Stimulated activated naive CD8-positive, alpha-beta T cell treated with anti-CD3 and anti-CD28 coated beads, Interleukin-15, Interleukin-2, amounts not matched to agents 100 U/mL and 50 U/mL, for 24 hours (primary cell): ENCODE data around the gene DIP2B.
"Not testable (repeated sequence)": the region's sequence is repeated elsewhere in the genome, so short reads cannot be mapped to it uniquely, and the experiment has no call there.

ENCODE experiments used
- ATAC-seq: fragments of 150-1000 bp; cut with Tn5 transposase; one replicate; pipeline ENCODE4 v1.10.0; 2021
- DNase-seq: peaks from one replicate; pipeline ENCODE4 v3.0.0; 2021

The DIP2B gene

GRCh38 chr12:50520416-50521207, 15.8 kb downstream of the DIP2B start:
- no peak for DNase-seq
- ATAC-seq: no peak

DNA sequence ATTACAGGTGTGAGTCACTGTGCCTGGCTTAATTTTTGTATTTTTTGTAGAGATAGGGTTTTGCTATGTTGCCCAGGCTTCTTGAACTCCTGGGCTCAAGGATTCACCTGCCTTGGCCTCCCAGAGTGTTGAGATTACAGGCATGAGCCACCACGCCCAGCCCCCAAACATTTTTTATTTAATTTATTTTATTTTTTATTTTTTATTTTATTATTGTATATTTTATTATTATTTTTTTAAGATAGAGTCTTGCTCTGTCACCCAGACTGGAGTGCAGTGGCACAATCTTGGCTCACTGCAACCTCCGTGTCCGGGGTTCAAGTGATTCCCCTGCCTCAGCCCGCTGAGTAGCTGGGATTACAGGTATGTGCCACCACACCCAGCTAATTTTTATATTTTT, 17.0 kb downstream of the DIP2B start:
- ATAC-seq, DNase-seq: not testable (repeated sequence)

DNA sequence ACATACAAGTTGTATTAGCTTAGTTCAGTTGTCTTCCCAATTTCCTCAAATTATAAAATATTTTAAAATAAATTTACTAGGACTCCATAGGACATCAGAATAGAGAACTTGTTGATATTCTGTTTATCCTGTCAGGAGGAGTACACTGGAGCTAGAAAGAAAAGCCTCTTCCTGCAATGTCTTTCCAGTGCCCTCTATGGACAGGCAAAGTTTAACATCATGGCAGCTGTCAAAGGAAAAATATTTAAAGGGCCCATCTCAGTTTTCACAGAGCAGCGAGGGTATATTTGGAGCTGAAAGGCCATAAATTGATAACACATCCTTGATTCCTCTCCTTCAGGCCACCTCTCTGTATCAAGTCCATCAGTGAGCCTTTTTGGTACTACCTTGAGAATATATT, 19.0 kb downstream of the DIP2B start:
- ATAC-seq (no peak), DNase-seq (no peak)

DNA sequence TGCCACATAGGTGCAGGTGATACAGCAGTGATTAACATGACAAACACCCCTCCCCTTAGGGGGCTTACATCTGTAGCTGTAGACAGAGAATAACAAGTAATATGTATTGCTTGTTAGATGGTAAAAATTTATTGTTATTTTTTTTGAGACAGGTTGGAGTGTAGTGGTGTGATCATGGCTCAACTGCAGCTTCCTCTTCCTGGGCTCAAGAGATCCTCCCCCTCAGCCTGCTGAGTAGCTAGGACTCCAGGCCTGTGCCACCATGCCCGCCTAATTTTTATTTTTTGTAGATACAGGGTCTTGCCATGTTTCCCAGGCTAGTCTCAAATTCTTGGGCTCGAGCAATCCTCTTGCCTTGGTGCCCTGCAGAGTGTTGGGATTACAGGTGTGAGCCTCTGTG, 19.8 kb downstream of the DIP2B start:
- ATAC-seq: no peak
- no peak for DNase-seq

GRCh38 chr12:50525422-50525821, 20.6 kb downstream of the DIP2B start:
- ATAC-seq (no peak), DNase-seq (no peak)

DNA sequence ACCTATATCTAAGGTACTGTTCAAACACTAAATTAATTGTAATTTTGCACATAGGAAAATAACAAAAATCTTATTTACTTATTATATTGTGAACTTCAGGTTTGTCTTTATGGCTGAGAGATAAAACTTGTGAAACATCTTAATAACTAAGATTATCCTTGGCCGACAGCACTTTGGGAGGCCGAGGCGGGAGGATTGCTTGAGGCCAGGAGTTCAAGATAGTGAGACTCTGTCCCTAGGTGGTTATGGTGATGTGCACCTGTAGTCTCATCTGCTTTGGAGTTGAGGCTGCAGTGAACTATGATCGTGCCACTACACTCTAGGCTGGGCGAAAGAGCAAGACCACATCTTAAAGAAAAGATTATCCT, 22.6 kb downstream of the DIP2B start:
- DNase-seq: no peak
- ATAC-seq: no peak

- ATAC-seq: no peak
- no peak for DNase-seq
Observed at GRCh38 chr12:50528800-50529199, 24.0 kb downstream of the DIP2B start.

GRCh38 chr12:50529345-50529744, 24.6 kb downstream of the DIP2B start:
- DNase-seq (no peak), ATAC-seq (no peak)

- DNase-seq (no peak), ATAC-seq (no peak)
Observed at GRCh38 chr12:50530532-50530931, 25.7 kb downstream of the DIP2B start.

DNA sequence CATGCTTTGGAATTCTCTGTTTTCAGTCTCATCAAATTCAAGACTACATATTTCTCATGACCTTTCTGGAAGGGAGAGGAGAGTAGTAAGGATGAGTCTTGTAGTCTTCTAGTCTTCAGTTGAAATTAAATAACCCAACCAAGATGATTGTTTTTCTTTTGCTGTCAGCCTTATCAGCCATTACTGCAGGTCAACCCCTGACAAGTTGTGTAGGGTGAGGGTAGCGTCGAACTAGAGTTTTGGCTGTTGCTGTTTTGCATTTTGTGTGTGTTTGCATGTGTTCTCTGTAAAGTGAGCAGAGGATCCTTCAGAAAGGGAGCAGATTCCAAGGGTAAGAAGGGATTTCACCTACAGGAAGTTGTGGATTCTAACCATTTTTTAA, 28.4 kb downstream of the DIP2B start:
- ATAC-seq: peak; percentile 3
- no peak for DNase-seq

DNA sequence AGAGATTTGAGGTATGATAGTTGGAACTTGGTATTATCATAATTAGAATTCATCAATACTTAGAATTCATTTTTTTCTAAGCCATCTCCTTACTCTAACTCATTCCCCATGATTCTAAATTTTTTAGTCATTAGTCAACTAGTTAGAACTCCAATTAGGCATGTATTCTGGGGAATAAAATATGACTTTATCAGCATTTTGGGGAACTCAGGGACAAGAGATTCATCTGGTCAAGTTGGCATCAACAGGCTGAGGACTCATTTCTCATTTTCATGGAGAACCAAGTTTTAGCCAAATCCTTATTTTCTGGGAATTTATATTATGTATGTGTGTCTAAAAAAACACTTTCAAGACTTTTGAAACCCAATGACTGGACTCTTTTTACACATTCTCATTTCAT, 29.2 kb downstream of the DIP2B start:
- ATAC-seq: no peak
- DNase-seq: no peak

- no peak for DNase-seq
- ATAC-seq: no peak
Observed at GRCh38 chr12:50536831-50537537, 32.2 kb downstream of the DIP2B start.

DNA sequence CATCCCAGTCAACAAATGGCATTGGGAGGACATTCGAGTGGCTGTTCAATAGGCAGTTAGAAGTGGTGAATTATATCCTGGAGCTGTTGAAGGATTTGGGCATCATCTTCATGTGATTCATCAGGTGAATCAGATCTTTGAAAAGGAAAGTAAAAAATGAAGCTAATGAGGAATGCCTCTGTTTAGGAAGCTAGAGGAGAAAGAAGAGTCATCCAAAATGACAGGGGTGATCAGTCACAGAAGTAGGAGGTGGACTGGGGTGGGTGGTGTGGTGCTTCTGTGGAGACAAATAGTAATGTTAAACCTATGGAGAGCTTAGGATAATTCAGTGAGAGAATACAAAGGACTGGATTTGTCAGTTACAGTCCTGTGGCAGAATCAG, 32.7 kb downstream of the DIP2B start:
- ATAC-seq (peak; percentile 19), DNase-seq (no peak)

DNA sequence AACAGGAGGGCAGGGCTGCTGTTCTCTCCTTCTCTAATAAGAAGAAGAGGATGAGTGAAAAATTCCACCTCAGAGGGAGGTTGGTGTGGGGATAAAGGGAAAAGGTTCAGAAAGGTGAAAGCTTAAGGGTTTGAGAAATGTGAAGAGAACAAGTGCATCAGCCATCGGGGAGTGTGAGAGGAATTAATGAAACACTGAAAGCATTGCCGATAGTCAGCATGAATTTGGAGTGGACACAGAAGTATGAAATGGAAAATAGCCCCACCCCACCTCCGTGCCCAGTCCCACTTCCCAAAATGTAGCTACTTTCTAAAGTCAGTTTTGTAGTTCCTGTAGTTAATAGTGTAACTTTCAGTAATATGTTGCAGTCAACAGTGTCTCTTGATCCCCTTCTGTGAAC, 33.4 kb downstream of the DIP2B start:
- DNase-seq: no peak
- ATAC-seq: no peak

- DNase-seq (no peak), ATAC-seq (no peak)
Observed at GRCh38 chr12:50541139-50541538, 36.4 kb downstream of the DIP2B start.

- ATAC-seq (peak; percentile 100), DNase-seq (no peak)
Observed at GRCh38 chr12:50542448-50542847, 37.7 kb downstream of the DIP2B start.

- ATAC-seq, DNase-seq: not testable (repeated sequence)
Observed at GRCh38 chr12:50543188-50543587, 38.4 kb downstream of the DIP2B start.

- no peak for DNase-seq
- no peak for ATAC-seq
Observed at GRCh38 chr12:50545213-50545612, 40.4 kb downstream of the DIP2B start.

DNA sequence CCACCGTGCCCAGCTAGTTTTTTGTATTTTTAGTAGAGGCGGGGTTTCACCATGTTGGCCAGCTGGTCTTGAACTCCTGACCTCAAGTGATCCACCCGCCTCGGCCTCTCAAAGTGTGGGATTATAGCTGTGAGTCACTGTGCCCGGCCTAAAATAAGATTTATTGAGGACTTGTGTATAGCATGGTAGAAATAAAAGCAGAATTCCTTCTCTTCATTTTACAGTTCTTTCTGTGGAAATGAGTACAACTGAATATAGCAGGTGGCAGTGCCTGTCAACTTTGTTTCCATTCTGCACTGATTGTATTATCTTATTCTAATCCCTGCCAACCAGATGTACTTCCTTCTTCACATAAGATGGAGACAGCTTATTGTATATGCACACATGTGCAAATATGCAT, 41.0 kb downstream of the DIP2B start:
- no peak for DNase-seq
- ATAC-seq: no peak

- ATAC-seq (no peak), DNase-seq (no peak)
Observed at GRCh38 chr12:50546441-50547318, 41.9 kb downstream of the DIP2B start.

DNA sequence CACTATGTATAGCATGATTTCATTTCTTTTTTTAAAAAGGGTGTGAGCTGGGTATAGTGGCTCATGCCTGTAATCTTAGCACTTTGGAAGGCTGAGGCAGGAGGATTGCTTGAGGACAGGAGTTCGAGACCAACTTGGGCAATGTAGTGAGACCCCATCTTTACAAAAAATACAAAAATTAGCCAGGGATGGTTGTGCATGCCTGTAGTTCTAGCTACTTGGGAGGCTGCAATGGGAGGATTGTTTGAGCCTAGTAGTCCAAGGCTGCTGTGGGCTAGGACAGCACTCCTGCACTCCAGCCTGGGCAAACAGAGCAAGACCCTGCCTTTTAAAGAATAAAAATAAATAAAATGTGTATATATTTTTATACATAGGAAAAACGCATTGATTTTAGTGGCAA, 43.0 kb downstream of the DIP2B start:
- DNase-seq: no peak
- ATAC-seq: no peak

DNA sequence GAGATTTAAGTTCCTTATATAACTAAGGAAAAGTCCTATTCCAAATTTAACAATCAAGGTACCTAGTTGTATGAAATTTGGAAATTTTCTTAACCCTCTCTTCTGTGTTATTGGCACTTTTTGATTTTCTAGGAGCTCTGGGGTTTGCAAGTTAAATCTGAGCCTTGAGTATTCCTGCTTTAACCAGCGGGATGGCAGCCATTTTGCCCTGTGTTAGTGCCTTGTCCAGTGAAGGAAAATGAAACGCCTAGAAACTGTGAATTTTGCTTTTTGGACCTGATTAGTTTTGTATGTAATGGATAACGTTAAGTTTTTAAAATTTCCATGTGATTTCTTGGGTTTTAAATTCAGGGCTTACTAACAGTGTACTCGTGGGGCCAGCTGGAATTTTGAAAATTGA, 45.1 kb downstream of the DIP2B start:
- no peak for DNase-seq

More for the DNA sequence above, 45.1 kb downstream of the DIP2B start:
- ATAC-seq: no peak
